GM13977 (cell line): ENCODE measurements around the gene PCSK2.

Experiments used
- DNase-seq: peaks from one replicate; pipeline ENCODE4 v3.0.0; 2012; ENCODE audit warnings: low spot score
- CTCF ChIP-seq: IDR thresholded peaks from 2 replicates; pipeline ENCODE4 v1.5.1; 2012; ENCODE audit warnings: mild to moderate bottlenecking, control low read depth; ENCODE audit not compliant: insufficient read depth; ENCODE audit errors: extremely low read depth, missing control alignments
- in situ Hi-C: fragments of 300-500 bp; cut with MboI; formaldehyde crosslinking; loops from one replicate; pipeline ENCODE4 v1.12.0; 2022; ENCODE audit warnings: low sequenced_read_pairs, low pct_unique_long_range_greater_than_20kb, mixed read lengths, inconsistent platforms; ENCODE audit not compliant: unreplicated experiment

PCSK2 gene

GRCh38 chr20:17525132-17525531 lies 298.3 kb downstream of the PCSK2 start:
- in situ Hi-C loops = loop anchor here (25.0 kb wide), 1 partner anchor 412 kb away; no protein-coding TSS in a partner anchor
- no peak for TF ChIP-seq CTCF
- DNase-seq = no peak

- in situ Hi-C loops = loop anchor here (25.0 kb wide), 1 partner anchor 412 kb away; no protein-coding TSS in a partner anchor
- TF ChIP-seq CTCF = no peak
- DNase-seq = no peak
Observed at GRCh38 chr20:17525650-17526049, 298.8 kb downstream of the PCSK2 start.

GRCh38 chr20:17529586-17529985 lies 302.7 kb downstream of the PCSK2 start:
- TF ChIP-seq CTCF = no peak
- in situ Hi-C loops = loop anchor here (25.0 kb wide), 1 partner anchor 408 kb away; no protein-coding TSS in a partner anchor

GRCh38 chr20:17530153-17530552 lies 303.3 kb downstream of the PCSK2 start:
- in situ Hi-C loops = loop anchor here (25.0 kb wide), 1 partner anchor 407 kb away; no protein-coding TSS in a partner anchor
- TF ChIP-seq CTCF = no peak
- DNase-seq = no peak

More at GRCh38 chr20:17529586-17529985, 302.7 kb downstream of the PCSK2 start:
- DNase-seq = no peak

- in situ Hi-C loops = loop anchor here (25.0 kb wide), 1 partner anchor 406 kb away; no protein-coding TSS in a partner anchor
- TF ChIP-seq CTCF = no peak
- DNase-seq = peak; percentile 61
Observed at GRCh38 chr20:17530716-17531664, 304.1 kb downstream of the PCSK2 start, which contains the start of gene BFSP1. BFSP1 (minus strand) TSS chr20:17531379; CDS start chr20:17531329, 50 bp downstream.

GRCh38 chr20:17531665-17532025 lies 304.8 kb downstream of the PCSK2 start:
- TF ChIP-seq CTCF = no peak
- in situ Hi-C loops = loop anchor here (25.0 kb wide), 1 partner anchor 406 kb away; no protein-coding TSS in a partner anchor
- no peak for DNase-seq
